Mesothelial cell of epicardium (in vitro differentiated cells): ENCODE results near the gene KIRREL3. TPM values are rescaled to one million over a fixed set of nuclear protein-coding genes. Genes with fewer than 3 reads are reported as not detected.

Source experiments
- DNase-seq, 2 experiments: peaks; one replicate each; pipeline ENCODE4 v3.0.0; 2021; ENCODE audit warnings: low spot score in 2 of 2; ENCODE audit not compliant: unreplicated experiment in 2 of 2
- H3K27ac Mint-ChIP-seq: 2 replicates; pipeline ENCODE4 v1.8.0; 2021; ENCODE audit warnings: mixed read lengths
- H3K27me3 Mint-ChIP-seq: 2 replicates; pipeline ENCODE4 v1.8.0; 2021; ENCODE audit warnings: low read depth, mixed read lengths
- H3K36me3 Mint-ChIP-seq: 2 replicates; pipeline ENCODE4 v1.8.0; 2021; ENCODE audit warnings: mixed read lengths
- H3K4me1 Mint-ChIP-seq: 2 replicates; pipeline ENCODE4 v1.8.0; 2021; ENCODE audit warnings: mixed read lengths
- H3K4me3 Mint-ChIP-seq: 2 replicates; pipeline ENCODE4 v1.8.0; 2021; ENCODE audit warnings: mild to moderate bottlenecking, moderate library complexity, mixed read lengths
- H3K9me3 Mint-ChIP-seq: 2 replicates; pipeline ENCODE4 v1.8.0; 2021; ENCODE audit warnings: mixed read lengths
- CTCF ChIP-seq: fragments of 200-600 bp; sonication (generic); IDR thresholded peaks from one replicate; pipeline ENCODE4 v1.5.0; 2021; ENCODE audit warnings: antibody characterized with exemption; ENCODE audit not compliant: unreplicated experiment
- total RNA-seq: library from RNA; stranded (reverse); gene quantifications from 3 replicates; pipeline ENCODE4 v1.2.1, GENCODE V29; 2021

Gene KIRREL3
- total RNA-seq, 1 donor from 2014 or later = 0.31 TPM

GRCh38 chr11:126898802-126899201 is 101.8 kb downstream of the KIRREL3 start:
- Mint-ChIP-seq H3K4me3 (no peak overlapping the region), H3K36me3 (no peaks in the 10 kb centered on the region), H3K9me3 (peaks cover 5% of the 10 kb centered on the region), H3K27ac (no peak overlapping the region), H3K4me1 (peaks cover 5% of the 10 kb centered on the region), H3K27me3 (peaks cover 16% of the 10 kb centered on the region)
- no peak for DNase-seq
- no peak for TF ChIP-seq CTCF

GRCh38 chr11:126897430-126897829 is 103.1 kb downstream of the KIRREL3 start:
- no peak for DNase-seq
- Mint-ChIP-seq H3K9me3 (peaks cover 5% of the 10 kb centered on the region), H3K36me3 (no peaks in the 10 kb centered on the region), H3K4me1 (peaks cover 8% of the 10 kb centered on the region), H3K27ac (no peak overlapping the region), H3K27me3 (peaks cover 13% of the 10 kb centered on the region), H3K4me3 (no peak overlapping the region)
- TF ChIP-seq CTCF = no peak

GRCh38 chr11:126896025-126896424 is 104.5 kb downstream of the KIRREL3 start:
- no peak for TF ChIP-seq CTCF
- Mint-ChIP-seq H3K27ac (no peak overlapping the region), H3K9me3 (peaks cover 5% of the 10 kb centered on the region), H3K36me3 (no peaks in the 10 kb centered on the region), H3K4me1 (peaks cover 12% of the 10 kb centered on the region), H3K27me3 (peaks cover 10% of the 10 kb centered on the region), H3K4me3 (no peak overlapping the region)
- DNase-seq = no peak

GRCh38 chr11:126893796-126894195 is 106.8 kb downstream of the KIRREL3 start:
- Mint-ChIP-seq H3K36me3 (no peaks in the 10 kb centered on the region), H3K27me3 (peaks cover 10% of the 10 kb centered on the region), H3K4me1 (peaks cover 10% of the 10 kb centered on the region), H3K9me3 (peaks cover 5% of the 10 kb centered on the region), H3K4me3 (no peak overlapping the region), H3K27ac (no peak overlapping the region)
- DNase-seq = no peak
- no peak for TF ChIP-seq CTCF

- no peak for DNase-seq
- peaks cover 11% of the 10 kb centered on the region for H3K4me1 Mint-ChIP-seq
- no peak overlapping the region for H3K4me3 Mint-ChIP-seq
- no peaks in the 10 kb centered on the region for H3K36me3 Mint-ChIP-seq
- no peak overlapping the region for H3K27ac Mint-ChIP-seq
- TF ChIP-seq CTCF = no peak
- H3K9me3 Mint-ChIP-seq = peaks cover 5% of the 10 kb centered on the region
- H3K27me3 Mint-ChIP-seq = peaks cover 7% of the 10 kb centered on the region
These were observed 107.8 kb downstream of the KIRREL3 start for GRCh38 chr11:126892756-126893155.
